Measurements from ENCODE around the gene UST. TPM values are rescaled to one million over a fixed set of nuclear protein-coding genes. Genes with fewer than 3 reads are reported as not detected.
A peak's percentile ranks its signal among the peaks of the same experiment; 100 is the strongest.
"Not testable (repeated sequence)": the region's sequence is repeated elsewhere in the genome, so short reads cannot be mapped to it uniquely, and the experiment has no call there.

Gene UST
- polyA plus RNA-seq, 1 donor = 5.8 TPM

DNA sequence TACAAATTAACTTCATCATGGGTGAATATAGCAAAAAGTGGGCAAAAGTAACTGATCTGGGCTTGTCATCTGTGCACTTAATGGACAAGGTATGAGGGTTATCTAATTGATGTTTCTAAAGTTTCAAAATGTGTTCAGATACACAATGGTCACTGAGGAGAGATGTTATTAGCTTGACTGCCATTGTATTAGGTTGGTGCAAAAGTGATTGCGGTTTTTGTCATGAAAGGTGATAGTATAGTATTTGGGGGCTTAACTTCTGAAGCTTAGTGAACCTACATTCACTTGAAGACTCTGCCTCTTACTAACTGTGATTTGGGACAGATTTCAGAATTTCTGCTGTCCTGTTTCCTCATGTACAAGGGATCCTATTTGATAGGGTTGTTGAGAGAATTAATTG lies 159.6 kb downstream of the UST start:
- DNase-seq = no peak

DNA sequence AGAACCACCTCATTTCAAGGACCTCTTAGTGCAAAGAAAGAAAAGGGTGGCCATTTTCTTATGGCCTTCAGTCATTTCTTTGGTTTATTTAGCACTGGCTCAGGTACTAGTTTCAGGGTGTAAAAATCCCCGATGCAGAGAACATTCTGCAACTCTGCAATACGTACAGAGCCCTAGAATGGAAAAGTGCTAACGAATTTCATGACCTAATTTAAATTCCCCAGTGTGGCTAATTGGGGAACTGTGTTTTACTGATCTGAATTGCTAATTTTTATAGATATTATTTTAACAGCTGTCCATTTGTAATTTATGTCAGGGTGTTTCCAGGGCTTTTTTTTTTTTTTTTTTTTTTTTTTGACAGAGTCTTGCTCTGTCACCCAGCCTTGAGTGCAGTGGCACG lies 160.7 kb downstream of the UST start:
- DNase-seq = no peak

DNA sequence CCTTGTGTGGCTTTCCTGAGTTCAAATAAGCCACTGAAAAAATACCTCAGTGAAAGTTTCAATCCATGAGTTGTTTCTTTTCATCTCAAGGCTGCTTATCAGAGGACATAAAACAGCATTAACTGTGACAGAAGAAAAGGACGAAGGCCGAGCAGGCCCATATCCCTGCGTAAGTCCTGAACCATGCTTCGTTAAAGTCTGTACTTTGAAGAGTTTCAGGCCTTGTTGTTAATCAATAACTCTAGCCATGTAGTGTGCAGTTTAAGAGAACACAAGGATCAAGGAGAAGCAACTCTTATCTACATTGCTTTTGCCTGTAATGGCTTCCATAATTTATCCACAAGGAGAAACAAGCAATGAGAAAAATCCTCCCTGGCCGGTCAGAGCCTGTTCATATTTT lies 165.4 kb downstream of the UST start:
- DNase-seq = no peak

DNA sequence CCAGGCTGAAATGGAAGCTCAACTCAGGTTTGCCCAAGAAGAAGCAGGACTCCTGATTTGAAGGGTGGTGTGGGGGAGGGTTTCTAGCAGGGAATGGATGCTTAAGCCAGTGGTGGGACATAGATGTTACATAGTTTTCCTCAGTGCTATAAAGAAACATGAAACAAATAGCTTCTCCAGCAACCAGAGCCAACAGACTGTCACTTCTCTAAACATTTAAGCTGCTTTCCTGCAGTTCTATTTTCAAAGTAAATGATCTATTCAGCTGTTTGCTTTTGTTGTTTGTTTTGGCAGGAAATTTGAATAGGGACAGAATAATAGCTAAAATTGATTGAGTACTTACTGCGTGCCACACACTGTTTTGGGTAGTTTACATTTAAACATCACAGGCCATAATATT lies 169.0 kb downstream of the UST start:
- no peak for DNase-seq

DNA sequence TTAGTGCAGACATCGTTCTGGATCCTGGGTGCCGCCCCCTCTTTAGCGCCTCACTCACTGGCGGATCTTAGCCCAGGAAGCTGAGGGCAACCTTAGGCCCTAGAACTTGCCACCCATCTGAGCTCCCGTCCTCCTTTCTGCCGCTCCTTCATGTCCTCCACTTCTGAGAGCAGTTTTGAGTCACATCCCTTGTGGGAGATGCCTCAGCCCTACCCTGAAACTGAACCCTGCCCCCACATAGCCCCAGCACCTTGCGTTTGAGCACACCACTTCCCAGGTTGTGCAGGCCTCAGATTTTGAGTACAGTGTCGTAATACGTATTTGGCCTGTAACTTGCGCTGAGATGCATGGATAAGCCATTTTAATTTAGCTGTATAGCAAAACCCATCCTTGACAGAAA lies 169.7 kb downstream of the UST start:
- not testable (repeated sequence) for DNase-seq

DNA sequence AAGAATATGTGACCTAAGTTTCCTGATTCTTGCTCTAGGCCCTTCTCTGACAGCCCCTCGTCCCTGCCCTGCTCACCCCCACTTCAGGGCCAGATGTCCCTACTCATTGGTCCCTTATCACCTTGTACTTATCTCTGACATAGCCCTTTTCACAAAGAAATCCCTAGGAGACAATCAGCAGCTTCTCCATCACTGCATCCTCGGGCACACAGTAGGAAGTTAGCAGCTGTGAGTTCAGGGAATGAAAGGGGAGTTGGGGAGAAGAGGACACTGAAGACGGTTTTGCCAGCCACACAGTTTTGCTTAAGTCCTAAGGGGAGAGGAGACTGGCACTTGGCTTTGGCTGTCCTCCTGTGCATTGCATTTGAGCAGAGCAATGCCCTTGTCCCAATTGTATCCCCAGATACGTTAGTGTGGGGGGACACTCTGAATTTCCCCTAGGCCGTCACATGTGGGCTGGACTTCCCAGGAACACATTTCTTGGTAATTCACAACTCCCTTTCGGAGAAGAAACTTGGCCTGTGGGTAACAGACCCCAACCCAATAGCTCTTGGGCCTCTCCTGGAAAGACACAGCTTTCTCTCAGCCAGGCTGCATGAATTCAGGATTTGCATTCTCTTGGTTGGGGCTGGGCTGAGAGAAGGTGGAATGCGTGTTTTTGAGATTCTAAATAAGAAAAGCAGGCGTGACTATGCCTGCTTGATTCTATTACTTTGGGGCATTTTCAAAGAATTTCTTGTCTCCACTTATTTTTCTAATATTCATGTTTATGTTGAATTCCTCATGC lies 177.6 kb downstream of the UST start:
- no peak for DNase-seq

DNA sequence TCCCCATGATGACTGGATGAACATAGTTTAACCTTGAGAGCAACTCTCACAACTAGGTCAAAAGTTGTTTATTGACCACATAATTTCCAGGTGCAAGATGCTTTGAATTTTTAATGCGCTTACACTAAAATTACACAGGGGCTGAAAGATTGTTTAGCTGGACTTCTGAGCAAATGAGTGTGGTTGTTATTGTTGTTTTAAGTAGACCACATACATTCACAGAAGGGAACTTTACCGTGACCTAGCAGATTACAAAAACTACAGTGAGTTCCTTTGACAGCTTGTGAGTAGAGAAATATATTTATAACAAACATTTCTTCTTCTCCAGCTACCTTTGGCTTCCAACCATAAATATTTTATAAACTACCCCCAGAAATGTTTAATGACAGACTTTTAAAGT lies 178.9 kb downstream of the UST start:
- no peak for DNase-seq

DNA sequence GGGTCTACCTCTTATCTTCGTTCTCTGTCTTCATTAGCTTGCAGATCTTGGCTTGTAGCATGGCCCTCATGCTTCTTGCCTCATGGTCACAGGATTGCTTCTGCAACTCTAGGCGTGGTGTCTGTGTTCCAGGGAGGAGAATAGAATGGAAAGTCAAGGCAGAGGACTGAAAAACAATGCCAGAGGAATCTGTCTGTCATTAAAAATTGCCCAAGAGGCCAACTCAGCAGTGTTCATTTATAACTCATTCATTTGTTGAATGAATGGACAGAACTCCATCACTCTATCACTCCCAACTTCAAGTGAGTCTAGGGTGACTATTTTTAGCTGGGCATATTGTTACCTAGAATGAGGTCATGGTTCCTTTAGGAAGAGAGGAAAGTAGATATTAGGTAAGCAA lies 179.6 kb downstream of the UST start:
- no peak for DNase-seq

DNA sequence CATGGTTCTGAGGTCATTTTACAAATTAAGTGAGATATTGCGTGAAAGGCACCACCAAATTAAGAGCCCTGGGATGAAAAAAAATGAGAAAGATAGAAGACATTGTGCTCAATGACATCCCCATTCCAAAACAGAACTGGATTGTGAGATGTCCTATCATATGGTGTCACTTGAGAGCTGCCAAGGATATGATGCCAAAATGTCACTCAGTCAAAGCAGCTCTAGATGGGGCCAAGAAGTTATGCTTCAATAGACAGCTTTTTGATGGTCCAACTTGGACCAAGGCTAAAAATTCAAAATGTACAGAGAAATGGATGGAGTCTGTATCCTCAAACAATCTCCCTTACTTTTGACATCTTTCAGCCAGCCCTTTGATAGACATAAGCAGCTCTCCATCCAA lies 180.8 kb downstream of the UST start:
- DNase-seq = no peak

DNA sequence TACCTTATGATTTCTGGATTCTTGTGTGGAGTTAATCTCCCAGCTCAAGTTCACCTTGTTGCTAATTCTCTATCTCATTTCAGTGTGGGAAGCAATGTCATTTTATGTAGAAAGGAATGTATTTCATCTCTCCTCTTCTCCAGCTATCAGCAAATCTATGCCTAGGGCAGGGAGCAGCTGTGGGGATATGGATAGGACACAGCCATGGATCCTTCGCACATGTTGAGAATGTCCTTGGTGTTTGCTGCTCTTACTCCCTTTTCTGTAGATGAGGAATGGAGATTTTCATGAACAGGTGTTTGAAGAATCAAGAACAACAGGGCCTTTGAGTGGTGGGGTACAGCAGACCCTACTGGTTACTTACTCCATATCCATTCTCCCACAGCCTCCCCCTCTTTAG lies 182.0 kb downstream of the UST start:
- DNase-seq = no peak

DNA sequence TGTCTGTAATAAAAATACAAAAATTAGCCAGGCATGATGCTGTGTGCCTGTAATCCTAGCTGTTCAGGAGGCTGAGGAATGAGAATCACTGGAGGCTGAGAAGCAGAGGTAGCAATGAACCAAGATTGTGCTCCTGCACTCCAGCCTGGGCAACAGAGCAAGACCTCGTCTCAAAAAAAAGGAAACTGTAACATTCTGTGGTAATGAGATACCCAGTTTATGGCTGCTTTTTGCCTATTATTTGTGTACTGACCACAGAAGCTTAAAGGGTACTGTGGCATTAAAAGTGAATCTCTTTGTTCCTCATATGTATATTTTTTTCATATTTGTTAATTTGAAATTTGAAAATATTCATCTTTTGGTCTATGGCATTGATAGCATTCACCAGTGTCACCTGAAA lies 185.4 kb downstream of the UST start:
- DNase-seq = no peak

DNA sequence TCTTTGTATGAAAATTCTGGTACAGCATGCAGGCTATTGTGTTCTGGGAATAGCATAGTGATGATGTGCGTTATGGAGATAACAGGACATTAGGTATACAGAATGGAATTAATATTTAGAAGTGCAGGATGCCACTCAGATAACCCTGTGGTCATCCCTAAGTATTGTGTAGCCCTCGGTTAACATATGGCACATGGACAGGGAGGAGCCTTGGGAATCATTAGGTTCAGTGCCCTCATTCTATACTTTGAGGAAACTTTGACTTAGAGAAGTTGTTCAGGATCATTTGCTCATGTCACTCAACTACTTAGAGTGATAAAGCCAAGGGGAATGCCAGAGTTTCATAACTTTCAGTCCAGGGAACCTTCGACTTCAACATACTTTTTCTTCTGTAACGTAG lies 185.9 kb downstream of the UST start:
- DNase-seq = no peak

DNA sequence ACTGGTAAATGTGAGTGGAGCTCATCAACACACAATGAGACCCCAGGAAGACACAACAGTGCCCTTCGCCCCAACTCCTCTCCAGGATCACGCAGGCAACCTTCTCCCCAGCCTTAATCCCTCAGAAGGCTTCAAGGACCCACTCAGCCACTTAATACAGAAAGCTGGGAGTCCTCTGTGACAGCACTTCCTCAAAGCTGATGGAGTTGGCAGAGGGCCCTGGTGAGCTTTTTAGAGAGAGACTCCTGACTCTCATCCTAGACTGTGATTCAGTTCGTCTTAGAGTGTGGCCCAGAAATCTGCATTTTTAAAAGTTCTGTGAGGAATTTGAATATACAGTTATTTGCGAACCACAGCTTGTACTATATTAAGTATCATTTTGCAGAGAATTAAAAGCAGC lies 187.7 kb downstream of the UST start:
- peak; percentile 50 for DNase-seq

DNA sequence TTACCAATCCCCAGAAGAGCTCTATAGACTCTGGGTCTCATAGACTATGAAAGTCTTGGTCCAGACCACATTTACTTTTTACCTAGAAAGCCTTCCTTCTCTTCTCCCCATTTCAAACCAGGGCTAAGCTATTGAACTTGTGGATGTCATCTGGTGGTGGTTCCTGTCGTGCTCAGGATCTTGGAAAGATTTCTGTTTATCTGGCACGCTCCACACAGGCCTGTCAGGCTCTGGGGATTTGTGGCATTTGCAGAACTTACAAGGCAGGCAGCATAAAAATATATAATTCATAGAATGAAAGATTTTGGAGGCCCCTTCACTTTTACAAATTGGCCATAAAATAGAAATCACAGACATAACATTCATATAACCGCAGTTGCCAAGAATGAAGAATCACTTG lies 188.1 kb downstream of the UST start:
- no peak for DNase-seq

DNA sequence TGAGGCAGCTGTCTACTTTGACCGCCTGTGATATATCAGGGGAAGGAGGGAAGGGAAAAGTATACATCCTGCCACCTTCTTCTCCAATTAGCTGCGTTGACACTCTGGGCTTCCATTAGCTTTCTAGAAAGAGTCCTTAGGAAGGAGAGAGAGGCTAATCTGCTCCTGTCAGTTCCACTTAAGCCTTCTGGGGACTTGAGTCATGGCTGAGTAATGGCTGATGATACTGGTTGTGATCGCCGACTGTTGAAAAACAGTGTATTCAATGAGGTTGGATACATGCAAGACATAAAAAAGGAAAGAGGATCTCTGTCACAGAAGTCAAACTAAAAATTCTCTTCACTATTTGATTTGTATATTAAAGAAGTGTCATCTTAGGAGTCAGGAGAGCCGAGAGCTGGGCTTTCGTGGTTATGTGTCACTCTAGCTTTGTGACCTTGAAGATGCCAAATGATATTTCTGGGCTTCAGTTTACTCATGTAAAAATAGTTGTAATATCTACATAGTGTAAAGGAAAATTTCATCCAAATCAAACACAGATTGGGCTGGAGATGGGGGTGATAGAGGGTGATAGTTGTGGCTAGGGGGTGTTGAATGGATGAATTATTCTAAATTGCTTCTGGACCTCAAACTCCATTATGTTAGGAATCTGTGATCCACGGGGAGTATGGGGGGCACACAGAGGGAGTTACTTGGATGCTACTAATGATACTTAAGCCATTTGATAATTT lies 189.0 kb downstream of the UST start:
- DNase-seq = no peak

DNA sequence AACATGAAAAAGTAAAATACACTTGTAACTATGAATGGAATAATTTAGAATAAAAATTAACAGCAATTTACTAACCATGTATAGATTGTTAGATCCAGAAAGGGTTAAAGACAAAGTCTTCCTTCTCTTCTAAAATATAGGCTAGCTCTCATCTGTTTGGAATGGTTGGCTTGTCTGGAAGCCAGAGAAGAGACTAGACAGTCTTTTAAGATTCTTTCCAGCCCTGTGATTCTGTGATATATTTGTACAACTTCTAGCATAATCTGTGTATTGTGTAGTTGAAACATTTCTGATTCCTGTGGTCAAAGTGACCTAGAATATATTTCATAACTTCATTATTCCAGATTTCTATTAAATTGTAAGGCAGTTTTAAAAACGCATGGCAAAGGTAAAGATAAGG lies 196.6 kb downstream of the UST start:
- peak; percentile 64 for DNase-seq

DNA sequence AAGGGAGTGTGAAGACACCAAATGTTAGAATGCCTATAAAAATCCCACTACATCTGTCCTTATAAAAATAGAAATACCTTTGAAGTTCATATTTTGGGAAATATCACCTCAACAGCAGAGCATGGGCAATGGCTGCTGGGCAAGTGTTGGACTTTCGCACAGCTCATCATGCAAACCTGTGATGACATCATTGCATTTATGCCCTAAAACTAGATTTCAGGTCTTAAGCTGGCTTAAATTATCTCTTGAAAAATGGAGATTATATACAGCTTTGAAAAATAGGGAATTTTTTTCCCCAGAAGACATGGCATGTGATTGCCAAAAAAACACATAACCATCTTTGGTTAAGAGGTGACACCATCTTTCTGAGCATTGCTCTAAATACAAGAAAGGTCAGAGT lies 197.8 kb downstream of the UST start:
- no peak for DNase-seq

DNA sequence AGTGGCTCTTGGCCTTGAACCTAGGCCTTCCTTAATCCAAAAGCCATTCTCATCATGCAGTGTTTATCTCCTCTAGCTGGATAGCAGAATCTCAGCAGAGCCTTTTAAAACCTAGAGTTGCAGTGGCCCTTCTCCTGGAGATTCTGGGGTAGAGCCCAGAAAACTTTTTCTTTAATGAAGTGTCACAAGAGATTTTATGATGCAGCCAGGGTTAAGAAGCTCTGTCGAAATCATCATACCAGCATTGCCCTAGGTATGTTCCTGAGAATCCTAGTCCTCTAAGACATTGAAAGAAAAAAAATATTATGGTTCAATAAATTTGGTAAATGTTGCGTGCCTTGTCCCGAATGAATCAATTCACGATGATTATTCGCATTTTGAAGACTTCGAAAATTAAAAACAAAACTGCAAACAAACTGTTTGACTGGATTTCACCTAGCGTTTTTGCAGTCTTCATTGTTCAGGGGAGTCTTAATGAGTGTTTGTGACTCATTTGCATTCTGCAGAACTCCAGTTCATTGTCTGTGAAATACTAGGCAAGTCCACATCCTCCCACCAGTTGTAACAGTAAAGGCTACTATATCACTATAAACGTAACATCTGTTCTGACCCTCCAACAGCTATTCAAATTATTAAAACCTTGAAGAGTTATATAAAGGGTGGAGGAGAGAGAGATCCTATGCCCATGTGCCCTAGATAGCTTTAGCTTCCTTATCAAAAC lies 198.6 kb downstream of the UST start:
- DNase-seq = no peak

DNA sequence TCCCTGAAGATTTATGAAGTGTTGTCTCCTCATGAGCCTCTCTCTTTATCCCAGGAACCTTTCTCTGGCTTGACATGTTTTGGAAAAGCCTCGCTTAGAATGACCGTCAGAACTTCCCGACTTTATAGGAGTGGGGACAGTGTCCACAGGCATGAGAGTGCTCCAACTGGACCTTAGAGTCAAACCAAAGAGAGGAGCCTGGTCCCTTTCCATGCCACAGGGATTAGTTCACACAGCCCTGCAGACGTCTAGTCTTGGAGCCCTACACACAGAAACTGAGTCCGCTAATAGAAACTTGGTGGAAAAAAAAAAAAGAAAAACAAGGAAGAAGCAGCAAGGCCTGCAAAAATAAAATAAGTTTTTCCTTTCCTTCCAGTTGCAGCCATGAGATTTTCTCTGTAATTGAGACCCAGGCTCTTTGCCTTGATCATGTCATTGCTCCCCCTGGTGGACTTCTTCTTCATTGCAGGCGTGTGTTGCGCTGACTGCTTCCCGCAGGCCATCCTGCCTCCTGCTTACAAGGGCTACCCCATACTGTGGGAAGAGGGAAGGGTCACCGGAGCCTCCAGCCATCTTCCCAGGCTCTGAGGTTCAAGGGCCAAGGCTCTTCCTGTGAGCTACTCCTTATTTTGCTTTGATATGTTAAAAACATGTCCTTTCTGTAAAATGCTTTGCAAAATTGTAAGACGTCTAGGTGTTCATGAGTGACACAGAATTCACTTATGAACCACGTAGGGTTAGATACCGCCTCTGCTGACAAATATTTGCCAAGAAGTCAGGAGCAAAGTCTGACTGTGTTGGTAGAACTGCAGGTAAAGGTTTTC lies 201.0 kb downstream of the UST start:
- peak; percentile 90 for DNase-seq

DNA sequence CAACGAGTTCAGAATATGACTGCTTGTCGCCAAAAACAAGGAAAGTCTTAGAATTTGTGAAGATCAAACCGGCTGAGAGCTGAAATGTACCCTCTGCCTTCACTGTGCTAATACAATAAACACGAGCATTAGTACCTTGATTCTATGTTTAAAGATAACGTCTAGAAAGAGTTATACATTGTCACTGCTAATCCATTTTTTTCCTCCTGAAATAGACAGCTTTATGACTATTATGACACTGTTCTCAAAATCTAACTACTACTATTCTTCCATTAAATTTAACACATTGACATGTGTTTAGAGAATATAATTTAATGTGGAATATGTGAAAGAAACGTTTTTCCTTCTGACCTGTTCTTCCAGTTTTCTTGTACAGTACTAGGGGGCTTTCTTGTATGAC lies 204.8 kb downstream of the UST start:
- no peak for DNase-seq

DNA sequence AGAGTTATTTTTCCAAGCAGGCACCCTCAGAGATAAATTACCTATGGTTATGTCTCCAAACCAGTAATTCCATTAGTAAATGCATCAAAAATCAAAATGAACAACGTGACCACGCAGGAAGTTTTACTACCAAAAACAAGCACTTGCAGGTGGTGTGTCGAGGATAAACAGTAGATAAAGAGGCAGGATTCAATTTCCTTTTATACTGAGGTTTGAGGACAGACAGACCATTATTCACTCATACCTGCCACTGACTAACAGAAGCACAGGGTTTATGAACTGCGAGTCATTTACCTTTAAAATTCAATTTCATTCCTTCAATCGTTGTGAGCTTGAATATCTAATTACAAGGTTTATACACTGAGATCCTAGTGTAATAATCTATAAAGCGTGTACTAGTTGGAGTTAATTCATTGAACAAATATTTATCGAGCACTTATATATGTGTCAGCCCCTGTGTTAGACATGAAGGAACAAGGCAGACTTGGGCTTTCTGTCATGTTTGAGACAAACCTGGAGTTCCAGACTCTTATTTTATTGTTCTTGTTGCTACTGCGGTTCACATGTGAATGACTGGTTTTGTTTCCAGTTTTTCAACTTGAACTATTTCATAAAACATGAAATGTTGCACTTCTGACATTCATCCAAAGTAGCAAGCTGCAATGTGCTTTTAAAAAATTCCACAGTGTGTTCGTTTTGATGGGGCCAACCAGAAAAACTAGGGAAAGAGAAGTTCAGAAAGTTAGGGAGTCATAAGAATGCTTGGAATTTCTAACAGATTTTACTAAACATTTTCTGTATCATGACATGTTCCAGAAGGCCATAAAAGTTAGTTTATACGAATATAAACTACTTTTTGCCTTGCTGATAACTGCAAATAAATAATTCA lies 205.6 kb downstream of the UST start:
- peak; percentile 51 for DNase-seq

DNA sequence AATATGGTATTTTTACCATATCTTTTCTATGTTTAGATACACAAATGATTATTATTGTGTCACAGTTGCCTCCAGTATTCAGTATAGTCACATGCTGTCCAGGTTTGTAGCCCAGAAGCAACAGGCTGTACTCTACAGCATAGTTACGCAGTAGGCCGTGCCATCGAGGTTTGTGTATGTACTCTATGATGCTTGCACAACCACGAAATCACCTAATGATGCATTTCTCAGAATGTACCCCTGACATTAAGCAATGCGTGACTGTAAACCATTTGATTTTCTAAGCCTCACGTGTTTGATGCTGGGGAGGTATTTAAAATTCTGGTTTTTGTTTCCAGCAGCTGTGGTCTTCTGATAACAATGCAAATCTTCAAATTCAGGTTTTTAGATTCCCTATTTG lies 207.6 kb downstream of the UST start:
- DNase-seq = no peak

Data from hindlimb muscle (tissue), 1 donor.